Peyer's patch (tissue), 4 donors: ENCODE data around the gene MGAT4C.

Source experiments
- POLR2A ChIP-seq, 2 donors: fragments of 450-650 bp; IDR thresholded peaks; one replicate each; pipeline ENCODE4 v1.5.1; 2017; ENCODE audit warnings: antibody characterized with exemption in 2 of 2, mild to moderate bottlenecking in 2 of 2, moderate library complexity in 2 of 2
- TF ChIP-seq, protein P1 (sequence below), 6 experiments: fragments of 450-650 bp in 4 of 6; fragments of 200-600 bp in 2 of 6; sonication (generic) in 1 of 6; IDR thresholded peaks; one replicate each; pipeline ENCODE4 v1.5.1; 2017 to 2019; ENCODE audit warnings: antibody characterized with exemption in 6 of 6, mild to moderate bottlenecking in 3 of 6, moderate library complexity in 1 of 6

DNA sequence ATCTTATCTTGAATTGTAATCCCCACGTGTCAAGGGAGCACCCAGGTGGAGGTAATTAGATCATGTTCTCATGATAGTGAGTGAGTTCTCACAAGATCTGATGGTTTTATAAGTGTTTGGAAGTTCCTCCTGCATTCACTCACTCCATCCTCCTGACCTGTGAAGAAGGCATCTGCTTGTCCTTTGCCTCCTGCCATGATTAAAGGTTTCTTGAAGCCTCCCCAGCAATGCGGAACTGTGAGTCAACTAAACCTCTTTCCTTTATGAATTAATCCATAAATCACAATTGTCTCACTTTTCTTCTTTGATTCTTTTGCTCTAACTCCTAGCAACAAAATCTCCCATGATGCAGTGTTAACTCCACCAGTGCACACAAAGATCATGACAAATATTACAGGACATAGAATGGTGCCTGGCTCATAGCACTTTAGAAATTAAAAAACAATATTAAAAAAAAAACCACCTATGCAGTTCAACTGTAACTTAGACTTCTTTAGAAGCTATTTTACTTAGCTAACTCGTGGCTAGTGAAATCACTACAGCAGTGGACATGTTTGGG, 37.6 kb upstream of the MGAT4C start:
- TF ChIP-seq, protein P1, sequence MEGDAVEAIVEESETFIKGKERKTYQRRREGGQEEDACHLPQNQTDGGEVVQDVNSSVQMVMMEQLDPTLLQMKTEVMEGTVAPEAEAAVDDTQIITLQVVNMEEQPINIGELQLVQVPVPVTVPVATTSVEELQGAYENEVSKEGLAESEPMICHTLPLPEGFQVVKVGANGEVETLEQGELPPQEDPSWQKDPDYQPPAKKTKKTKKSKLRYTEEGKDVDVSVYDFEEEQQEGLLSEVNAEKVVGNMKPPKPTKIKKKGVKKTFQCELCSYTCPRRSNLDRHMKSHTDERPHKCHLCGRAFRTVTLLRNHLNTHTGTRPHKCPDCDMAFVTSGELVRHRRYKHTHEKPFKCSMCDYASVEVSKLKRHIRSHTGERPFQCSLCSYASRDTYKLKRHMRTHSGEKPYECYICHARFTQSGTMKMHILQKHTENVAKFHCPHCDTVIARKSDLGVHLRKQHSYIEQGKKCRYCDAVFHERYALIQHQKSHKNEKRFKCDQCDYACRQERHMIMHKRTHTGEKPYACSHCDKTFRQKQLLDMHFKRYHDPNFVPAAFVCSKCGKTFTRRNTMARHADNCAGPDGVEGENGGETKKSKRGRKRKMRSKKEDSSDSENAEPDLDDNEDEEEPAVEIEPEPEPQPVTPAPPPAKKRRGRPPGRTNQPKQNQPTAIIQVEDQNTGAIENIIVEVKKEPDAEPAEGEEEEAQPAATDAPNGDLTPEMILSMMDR (IDR thresholded peaks at IDR 0.05) = no peak
- TF ChIP-seq POLR2A (IDR thresholded peaks at IDR 0.05) = no peak
